Suprapubic skin (tissue), 4 donors: ENCODE data around the gene CACNG6. TPM values are rescaled to one million over a fixed set of nuclear protein-coding genes. Genes with fewer than 3 reads are reported as not detected.

Experiments
- DNase-seq, 2 donors: peaks; one replicate each; pipeline ENCODE4 v3.0.0-alpha.2; 2019; ENCODE audit warnings: low spot score in 2 of 2
- H3K27ac ChIP-seq: fragments of 200-600 bp; sonication (generic); one replicate; pipeline ENCODE4 v1.5.1; 2019
- H3K27me3 ChIP-seq: fragments of 200-600 bp; sonication (generic); one replicate; pipeline ENCODE4 v1.5.1; 2019
- H3K36me3 ChIP-seq: fragments of 200-600 bp; sonication (generic); one replicate; pipeline ENCODE4 v1.5.1; 2019
- H3K4me1 ChIP-seq: fragments of 200-600 bp; sonication (generic); one replicate; pipeline ENCODE4 v1.5.1; 2019
- H3K4me3 ChIP-seq: fragments of 200-600 bp; sonication (generic); one replicate; pipeline ENCODE4 v1.5.1; 2019; ENCODE audit warnings: mild to moderate bottlenecking
- H3K9me3 ChIP-seq: fragments of 200-600 bp; sonication (generic); one replicate; pipeline ENCODE4 v1.5.1; 2019
- EP300 ChIP-seq: sonication (generic); formaldehyde crosslinking; IDR thresholded peaks from one replicate; pipeline ENCODE4 v1.6.1; 2017; ENCODE audit warnings: antibody characterized with exemption
- POLR2A ChIP-seq, 2 donors: fragments of 450-650 bp; IDR thresholded peaks; one replicate each; pipeline ENCODE4 v1.6.1; 2017; ENCODE audit warnings: antibody characterized with exemption in 2 of 2, mild to moderate bottlenecking in 2 of 2, moderate library complexity in 2 of 2
- POLR2AphosphoS5 ChIP-seq, 3 donors: sonication (generic); formaldehyde crosslinking; IDR thresholded peaks; one replicate each; pipeline ENCODE4 v1.6.1; 2017; ENCODE audit warnings: antibody characterized with exemption in 3 of 3
- WGBS: methylation state at CpG from one replicate; pipeline ENCODE4 v1.1.5; 2018; 5-methylcytosine and 5-hydroxymethylcytosine counted together
- total RNA-seq, 4 donors: library from RNA; depleted of rRNA; stranded (reverse); fragments of >200 nt; gene quantifications; one replicate each; pipeline ENCODE4 v1.1.0, GENCODE V29; 2016
- TF ChIP-seq, protein P1 (sequence below), 2 donors: fragments of 200-600 bp in 1 of 2; fragments of 450-650 bp in 1 of 2; sonication (generic) in 1 of 2; IDR thresholded peaks; one replicate each; pipeline ENCODE4 v1.5.1; 2016 to 2019; ENCODE audit warnings: antibody characterized with exemption in 2 of 2, mild to moderate bottlenecking in 1 of 2, moderate library complexity in 1 of 2

Gene CACNG6
- total RNA-seq, 4 donors from 2014 or later, result not detected

DNA sequence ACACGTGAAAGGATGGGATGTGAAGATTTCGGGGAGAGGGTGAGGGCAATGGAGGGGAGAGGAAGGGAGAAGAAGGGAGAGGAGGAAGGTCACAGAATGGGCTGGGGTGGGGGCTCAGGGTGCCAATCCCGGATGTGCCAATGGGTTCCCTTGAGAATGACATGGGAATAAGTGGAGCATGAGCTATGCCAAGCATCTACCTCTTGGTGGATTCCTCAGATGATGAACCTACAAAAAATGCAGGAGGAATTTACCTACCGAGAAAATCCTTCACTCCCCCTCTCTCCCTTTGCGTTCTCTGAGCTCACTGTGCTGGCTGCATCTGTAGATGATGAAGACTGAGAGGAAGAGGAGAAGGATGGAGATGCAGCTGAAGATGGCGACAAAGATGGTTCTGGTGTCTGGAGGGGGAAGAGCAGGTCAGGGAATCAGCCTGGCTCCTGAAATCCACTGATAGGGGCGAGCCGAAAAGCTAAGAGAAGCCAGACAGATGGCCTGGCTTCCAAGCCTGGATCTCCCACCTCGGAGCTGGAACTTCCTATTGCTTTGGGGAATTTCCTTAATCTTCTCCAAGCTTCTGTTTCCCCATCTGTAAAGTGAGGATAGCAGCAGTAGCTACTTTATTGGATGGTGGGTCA lies 50.7 kb downstream of the CACNG6 start:
- DNase-seq, result no peak
- H3K27ac ChIP-seq, result no peak overlapping the region
- 59% methylated on average over 9 of the region's 9 CpGs for WGBS
- no peaks in the 10 kb centered on the region for H3K4me1 ChIP-seq
- H3K4me3 ChIP-seq, result no peak overlapping the region
- H3K9me3 ChIP-seq, result no peaks in the 10 kb centered on the region
- H3K27me3 ChIP-seq, result peaks cover 30% of the 10 kb centered on the region
- TF ChIP-seq POLR2AphosphoS5 (IDR thresholded peaks at IDR 0.05), result no peak
- no peak for TF ChIP-seq POLR2A (IDR thresholded peaks at IDR 0.05)
- TF ChIP-seq EP300, result no peak
- TF ChIP-seq, protein P1, sequence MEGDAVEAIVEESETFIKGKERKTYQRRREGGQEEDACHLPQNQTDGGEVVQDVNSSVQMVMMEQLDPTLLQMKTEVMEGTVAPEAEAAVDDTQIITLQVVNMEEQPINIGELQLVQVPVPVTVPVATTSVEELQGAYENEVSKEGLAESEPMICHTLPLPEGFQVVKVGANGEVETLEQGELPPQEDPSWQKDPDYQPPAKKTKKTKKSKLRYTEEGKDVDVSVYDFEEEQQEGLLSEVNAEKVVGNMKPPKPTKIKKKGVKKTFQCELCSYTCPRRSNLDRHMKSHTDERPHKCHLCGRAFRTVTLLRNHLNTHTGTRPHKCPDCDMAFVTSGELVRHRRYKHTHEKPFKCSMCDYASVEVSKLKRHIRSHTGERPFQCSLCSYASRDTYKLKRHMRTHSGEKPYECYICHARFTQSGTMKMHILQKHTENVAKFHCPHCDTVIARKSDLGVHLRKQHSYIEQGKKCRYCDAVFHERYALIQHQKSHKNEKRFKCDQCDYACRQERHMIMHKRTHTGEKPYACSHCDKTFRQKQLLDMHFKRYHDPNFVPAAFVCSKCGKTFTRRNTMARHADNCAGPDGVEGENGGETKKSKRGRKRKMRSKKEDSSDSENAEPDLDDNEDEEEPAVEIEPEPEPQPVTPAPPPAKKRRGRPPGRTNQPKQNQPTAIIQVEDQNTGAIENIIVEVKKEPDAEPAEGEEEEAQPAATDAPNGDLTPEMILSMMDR (IDR thresholded peaks at IDR 0.05), result no peak
- H3K36me3 ChIP-seq, result no peaks in the 10 kb centered on the region

DNA sequence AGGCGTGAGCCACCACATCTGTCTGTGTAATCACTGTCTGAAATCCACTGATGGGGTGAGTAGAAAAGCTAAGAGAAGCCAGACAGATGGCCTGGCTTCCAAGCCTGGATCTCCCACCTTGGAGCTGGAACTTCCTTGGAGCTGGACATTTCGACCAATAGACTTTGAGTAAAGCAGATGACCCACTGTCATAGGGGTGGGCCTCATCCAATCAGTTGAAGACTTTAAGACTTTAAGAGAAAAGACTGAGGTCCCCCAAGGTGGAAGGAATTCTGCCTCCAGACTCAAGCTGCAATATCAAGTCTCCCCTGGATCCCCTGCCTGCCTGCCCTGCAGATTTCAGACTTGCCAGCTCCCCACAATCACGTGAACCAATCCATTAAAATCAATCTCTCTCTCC lies 51.6 kb downstream of the CACNG6 start:
- peaks cover 38% of the 10 kb centered on the region for H3K27me3 ChIP-seq
- 84% methylated on average over 3 of the region's 3 CpGs for WGBS
- no peak for DNase-seq

DNA sequence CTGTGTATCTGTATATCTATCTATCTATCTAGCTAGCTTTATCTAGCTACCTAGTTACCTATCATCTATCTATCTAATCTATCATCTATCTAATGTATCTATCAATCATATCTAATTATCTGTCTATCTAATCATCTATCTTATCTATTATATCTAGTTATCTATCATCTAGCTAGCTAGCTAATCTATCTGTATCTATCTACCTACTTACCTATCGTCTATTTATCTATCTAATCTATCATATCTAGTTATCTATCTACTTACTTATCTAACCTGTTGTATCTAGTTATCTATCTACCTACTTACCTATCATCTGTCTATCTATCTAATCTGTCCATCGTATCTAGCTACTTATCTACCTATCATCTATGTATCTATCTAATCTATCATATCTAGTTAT lies 54.3 kb downstream of the CACNG6 start:
- Histone ChIP-seq H3K27ac (no peak overlapping the region), H3K9me3 (no peaks in the 10 kb centered on the region), H3K4me1 (no peaks in the 10 kb centered on the region), H3K36me3 (no peaks in the 10 kb centered on the region), H3K4me3 (no peak overlapping the region), H3K27me3 (peaks cover 44% of the 10 kb centered on the region)
- DNase-seq, result no peak
- no peak for TF ChIP-seq POLR2AphosphoS5 (IDR thresholded peaks at IDR 0.05)
- no peak for TF ChIP-seq POLR2A (IDR thresholded peaks at IDR 0.05)
- TF ChIP-seq, protein P1 (IDR thresholded peaks at IDR 0.05), result no peak
- no peak for TF ChIP-seq EP300
- 86% methylated on average over 2 of the region's 2 CpGs for WGBS

More for the DNA sequence above, 51.6 kb downstream of the CACNG6 start:
- TF ChIP-seq POLR2AphosphoS5 (IDR thresholded peaks at IDR 0.05) (no peak), EP300 (no peak), POLR2A (IDR thresholded peaks at IDR 0.05) (no peak)
- TF ChIP-seq, protein P1 (IDR thresholded peaks at IDR 0.05), result no peak
- Histone ChIP-seq H3K4me3 (no peak overlapping the region), H3K9me3 (no peaks in the 10 kb centered on the region), H3K36me3 (no peaks in the 10 kb centered on the region), H3K27ac (no peak overlapping the region), H3K4me1 (no peaks in the 10 kb centered on the region)

DNA sequence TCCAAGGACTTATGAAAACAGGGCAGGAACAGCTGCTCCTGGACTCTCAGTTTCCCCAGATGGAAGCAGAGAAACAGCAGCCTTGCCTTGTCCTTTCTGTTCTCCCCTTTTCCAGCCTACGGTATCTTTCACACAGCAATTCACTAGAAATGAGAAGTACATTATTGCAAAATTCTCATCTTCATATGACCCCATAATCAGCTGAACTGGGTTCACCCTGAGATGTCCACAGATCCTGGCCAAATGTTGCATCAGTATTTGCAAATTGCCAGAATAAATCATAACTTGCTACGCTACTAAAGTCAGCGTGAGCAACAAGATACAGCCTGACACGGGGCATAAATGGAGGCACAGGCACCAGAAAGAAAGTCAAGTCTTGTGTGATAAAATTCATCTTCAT lies 56.2 kb downstream of the CACNG6 start:
- no peak for DNase-seq
- Histone ChIP-seq H3K4me3 (no peak overlapping the region), H3K36me3 (no peaks in the 10 kb centered on the region), H3K9me3 (no peaks in the 10 kb centered on the region), H3K27ac (no peak overlapping the region), H3K4me1 (no peaks in the 10 kb centered on the region), H3K27me3 (peaks cover 36% of the 10 kb centered on the region)
- WGBS, result 84% methylated on average over 4 of the region's 4 CpGs
- TF ChIP-seq EP300 (no peak), POLR2A (IDR thresholded peaks at IDR 0.05) (no peak), POLR2AphosphoS5 (IDR thresholded peaks at IDR 0.05) (no peak)
- TF ChIP-seq, protein P1 (IDR thresholded peaks at IDR 0.05), result no peak

Other genes with a start within 250 kb of the CACNG6 start
- under 1 TPM in 1 of 4 donors, not detected in 3; 0.18 TPM for gene NLRP12, start 167.3 kb upstream of the CACNG6 start, total RNA-seq
- gene MYADM, start 123.8 kb upstream of the CACNG6 start, total RNA-seq, result 10 to 100 TPM; 27.5 to 72.4 (median 67.4) TPM
- not detected for gene PRKCG, start 109.4 kb upstream of the CACNG6 start, total RNA-seq
- not detected for gene CACNG7, start 82.4 kb upstream of the CACNG6 start, total RNA-seq
- gene CACNG8, start 28.7 kb upstream of the CACNG6 start, total RNA-seq, result under 1 TPM in 2 of 4 donors, not detected in 2; 0.08 to 0.25 TPM
- not detected for gene VSTM1, start 72.3 kb downstream of the CACNG6 start, total RNA-seq
- gene TARM1, start 89.7 kb downstream of the CACNG6 start, total RNA-seq, result not detected
- 1 to 10 TPM in 3 of 4 donors, under 1 TPM in 1; 0.49 to 2.7 (median 1.8) TPM for gene OSCAR, start 109.2 kb downstream of the CACNG6 start, total RNA-seq
- gene NDUFA3, start 111.2 kb downstream of the CACNG6 start, total RNA-seq, result 10 to 100 TPM; 23.1 to 71.9 (median 46.4) TPM
- gene TFPT, start 124.0 kb downstream of the CACNG6 start, total RNA-seq, result 10 to 100 TPM in 3 of 4 donors, 1 to 10 TPM in 1; 7.8 to 16.5 (median 11.5) TPM
- gene PRPF31, start 124.1 kb downstream of the CACNG6 start, total RNA-seq, result 10 to 100 TPM; 49.6 to 75.3 (median 55.4) TPM
- gene CNOT3, start 146.1 kb downstream of the CACNG6 start, total RNA-seq, result 10 to 100 TPM; 27.3 to 40.7 (median 35.2) TPM
- 1 to 10 TPM; 2.6 to 4.6 (median 4.0) TPM for gene LENG1, start 168.1 kb downstream of the CACNG6 start, total RNA-seq
- gene TMC4, start 181.5 kb downstream of the CACNG6 start, total RNA-seq, result 10 to 100 TPM in 2 of 4 donors, 1 to 10 TPM in 2; 3.4 to 22.8 (median 9.0) TPM
- gene MBOAT7, start 197.9 kb downstream of the CACNG6 start, total RNA-seq, result 10 to 100 TPM; 54.7 to 96.5 (median 58.7) TPM
- gene TSEN34, start 199.7 kb downstream of the CACNG6 start, total RNA-seq, result 10 to 100 TPM; 42.7 to 76.3 (median 69.1) TPM
- gene RPS9, start 209.2 kb downstream of the CACNG6 start, total RNA-seq, result 1,000 to 10,000 TPM; 1,403 to 3,061 (median 2,817) TPM
- 1 to 10 TPM in 3 of 4 donors, under 1 TPM in 1; 0.34 to 5.7 (median 2.9) TPM for gene LILRB3, start 231.4 kb downstream of the CACNG6 start, total RNA-seq